Measurements from ENCODE around the gene SLC12A2.
A peak's percentile ranks its signal among the peaks of the same experiment; 100 is the strongest.

SLC12A2 gene

DNA sequence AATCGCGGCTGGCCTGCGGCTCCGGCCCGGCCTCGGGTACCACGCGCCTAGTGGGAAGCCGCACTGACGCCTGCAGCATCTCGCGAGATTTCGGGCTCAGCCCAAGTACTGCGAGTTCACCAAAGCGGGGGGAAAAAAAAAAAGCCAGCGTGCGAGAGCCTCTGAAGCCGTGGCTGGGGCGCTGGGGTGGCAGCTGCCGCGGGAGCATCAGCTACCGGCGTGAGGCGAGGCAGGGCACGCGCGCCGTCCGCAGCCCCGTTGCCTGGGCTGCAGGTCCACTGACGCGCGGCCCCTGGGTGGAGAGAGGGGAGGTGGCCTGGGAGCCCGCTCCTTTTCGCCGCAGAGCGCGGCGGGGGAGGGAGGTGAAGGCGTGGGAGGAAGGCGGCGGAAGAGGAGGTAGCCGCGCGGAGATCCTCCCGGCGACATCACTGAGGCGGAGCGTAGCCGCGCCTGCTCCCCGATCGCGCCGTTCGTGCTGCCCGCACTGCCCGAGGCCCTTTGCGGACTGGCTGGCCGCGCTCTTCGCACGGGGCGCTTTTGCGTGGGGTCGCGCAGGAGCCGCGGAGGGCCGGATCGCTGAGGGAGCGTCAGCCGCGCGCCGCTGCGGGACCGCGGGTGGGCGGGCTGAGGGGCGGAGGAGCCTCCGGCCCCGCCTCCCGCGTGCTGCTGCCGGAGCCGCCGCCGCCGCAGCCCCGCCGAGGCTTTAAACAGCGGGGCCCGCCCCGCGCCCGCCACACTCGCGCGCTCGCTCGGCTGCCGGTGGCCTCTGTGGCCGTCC, at the start of gene SLC12A2:
Gene SLC12A2, plus strand, starts transcription at position 734 of the 778 bp plus-strand sequence. CDS start 189 bp downstream, outside the sequence.
- peak; percentile 85 to 88 for DNase-seq (ENCODE audit: low read depth in 2 of 2)

DNA sequence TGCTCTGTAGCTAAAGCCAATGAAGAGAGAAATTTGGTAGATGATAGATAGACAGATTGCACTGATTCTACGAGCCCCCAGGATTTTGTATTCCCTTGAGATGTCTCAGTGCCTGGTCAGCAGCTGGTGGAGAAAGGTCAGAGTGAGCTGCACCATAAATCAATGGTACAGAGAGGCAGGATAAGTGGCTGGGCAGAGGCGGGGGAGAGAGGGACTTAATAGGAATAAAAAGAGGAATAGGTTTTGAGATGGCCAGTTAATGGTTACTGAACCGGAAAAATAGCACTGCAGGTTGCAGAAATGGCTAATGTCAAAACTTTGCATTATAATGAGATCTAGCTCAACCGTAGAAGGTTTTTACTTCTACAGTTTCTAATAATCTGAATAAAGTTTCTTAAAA, 47.9 kb upstream of the SLC12A2 start:
- DNase-seq (ENCODE audit: low read depth in 2 of 2), result no peak

DNA sequence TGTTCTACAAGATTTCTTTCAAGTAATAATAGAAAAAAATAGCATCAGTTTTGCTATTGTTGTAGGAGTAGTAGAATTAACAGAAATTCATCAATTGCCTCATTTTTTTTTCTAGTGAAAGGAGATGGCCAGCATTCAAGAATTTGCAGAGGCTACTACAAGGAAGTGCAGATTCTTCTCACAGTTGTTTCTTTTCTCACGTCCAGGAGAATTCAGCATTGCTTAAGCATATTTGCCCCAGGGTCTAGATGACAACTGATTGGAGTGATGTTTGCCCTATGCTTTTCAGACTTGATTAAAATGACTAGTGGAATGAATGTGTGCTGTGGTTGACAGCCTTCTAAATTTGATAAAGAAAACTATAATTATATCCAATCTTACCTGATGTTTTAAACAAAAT, 46.6 kb upstream of the SLC12A2 start:
- DNase-seq (ENCODE audit: low read depth in 2 of 2), result no peak

DNA sequence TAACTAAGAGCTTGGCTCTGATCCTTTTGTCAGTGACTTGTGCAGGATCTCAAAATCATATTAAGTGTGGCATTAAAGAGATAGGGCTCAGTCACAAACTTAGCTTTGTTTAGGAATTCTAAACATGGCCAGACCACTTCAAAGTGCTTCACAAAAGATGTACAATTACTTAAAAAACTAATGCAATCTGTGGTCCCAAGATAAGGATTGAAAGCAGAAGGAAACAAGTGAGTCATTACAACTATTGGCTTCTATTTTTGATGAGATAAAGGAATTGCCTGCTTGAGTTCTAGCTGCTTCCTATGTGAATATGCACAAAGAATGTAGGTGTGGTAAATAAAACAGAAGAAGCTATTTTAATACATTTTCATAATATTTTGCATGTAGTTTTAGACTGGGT, 44.9 kb upstream of the SLC12A2 start:
- DNase-seq (ENCODE audit: low read depth in 2 of 2), result no peak

DNA sequence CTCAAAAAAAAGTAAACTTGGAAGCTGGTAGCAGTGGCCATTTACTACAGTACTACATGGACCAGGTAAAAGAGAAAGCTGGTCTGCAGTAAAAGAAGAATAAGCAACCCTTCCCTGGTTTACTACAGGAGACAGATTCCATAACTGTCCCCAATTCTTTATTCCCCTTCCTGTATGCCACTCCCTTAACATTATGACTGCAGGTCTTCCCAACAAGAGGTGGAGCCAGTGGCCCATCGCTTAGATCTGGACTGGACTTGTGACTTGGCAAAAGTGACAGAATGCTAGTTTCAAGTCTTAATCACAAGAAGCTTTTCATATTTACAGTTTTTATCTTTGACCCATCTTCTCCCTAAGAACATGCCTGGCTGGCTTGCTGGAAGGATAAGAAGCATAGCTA, 42.6 kb upstream of the SLC12A2 start:
- no peak for DNase-seq (ENCODE audit: low read depth in 2 of 2)

DNA sequence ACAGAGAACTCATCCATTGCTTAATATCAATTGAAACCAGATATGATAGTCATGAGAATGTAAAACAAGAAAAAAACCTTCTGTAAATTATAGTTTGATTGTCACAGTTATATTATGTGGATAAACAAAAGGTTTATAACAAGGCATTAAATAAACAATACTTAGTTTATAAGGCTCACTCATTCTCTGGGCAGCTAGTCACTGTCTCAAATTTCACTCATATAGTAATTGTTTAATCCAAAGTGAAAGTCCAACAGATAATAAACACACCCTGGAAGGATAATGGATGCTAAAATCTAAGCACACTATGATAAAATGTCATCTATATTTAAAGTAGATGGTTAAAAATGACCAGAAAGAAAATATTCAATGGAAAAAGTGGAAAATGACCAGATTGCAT, 30.8 kb upstream of the SLC12A2 start:
- no peak for DNase-seq (ENCODE audit: low read depth in 2 of 2)

DNA sequence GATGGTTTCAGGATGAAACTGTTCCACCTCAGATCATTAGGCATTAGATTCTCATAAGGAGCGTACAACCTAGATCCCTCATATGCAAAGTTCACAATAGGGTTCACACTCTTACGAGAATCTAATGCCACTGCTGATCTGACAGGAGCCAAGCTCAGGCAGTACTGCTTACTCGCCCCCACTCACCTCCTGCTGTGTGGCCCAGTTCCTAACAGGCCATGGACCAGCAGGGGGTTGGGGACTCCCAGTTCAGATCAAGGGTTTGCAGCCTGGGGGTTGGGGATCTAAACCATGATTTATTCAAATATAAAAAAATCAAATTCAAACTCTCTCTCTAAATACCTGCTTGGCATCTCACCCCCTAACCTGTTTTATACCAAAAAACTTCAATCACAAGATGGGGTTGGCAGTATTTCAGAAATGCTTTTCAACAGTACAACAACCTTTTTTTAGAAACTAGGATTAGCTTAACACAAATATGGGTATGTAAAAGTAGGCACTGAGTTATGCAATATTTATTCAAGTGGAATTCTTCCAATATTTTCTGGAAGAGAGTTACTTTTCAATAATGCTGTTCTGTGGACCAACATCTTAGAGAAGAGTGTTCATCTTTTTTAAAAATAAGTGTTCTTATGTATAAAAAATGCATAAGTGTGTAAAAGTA, 30.1 kb upstream of the SLC12A2 start:
- DNase-seq (ENCODE audit: low read depth in 2 of 2), result no peak

DNA sequence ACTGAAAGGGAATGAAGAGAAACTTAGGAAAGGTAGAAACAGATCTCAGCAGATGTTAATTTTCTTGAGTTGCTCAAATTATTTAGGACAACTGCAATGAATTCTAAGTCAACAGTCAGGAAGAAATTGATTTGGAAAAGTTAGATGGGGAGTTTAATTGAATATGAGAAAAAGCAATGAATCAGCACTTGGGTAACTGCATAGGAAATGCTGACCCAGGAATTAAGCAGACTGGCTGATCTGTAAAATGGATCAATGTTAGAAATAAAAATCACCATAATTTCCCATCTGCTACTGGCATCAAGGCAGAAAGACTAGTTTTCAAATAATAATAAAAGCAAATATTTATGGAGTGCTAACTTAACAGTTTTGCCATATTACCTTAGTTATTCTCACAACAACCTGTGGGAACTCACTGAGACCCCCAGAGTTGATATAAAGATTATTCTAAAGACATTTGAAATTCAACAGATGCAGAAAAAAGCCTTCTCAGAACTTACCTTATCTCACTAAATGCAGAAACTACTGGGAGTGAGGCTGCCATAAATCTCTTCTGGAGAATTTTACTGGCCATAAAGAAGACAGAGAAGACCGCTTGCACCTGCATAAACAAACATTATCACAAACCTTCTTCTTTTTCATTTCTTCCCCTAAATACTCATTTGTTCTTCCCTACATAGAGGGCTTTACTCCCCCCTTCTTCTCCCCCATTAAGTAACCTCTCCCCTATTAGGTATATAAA, 22.8 kb upstream of the SLC12A2 start:
- DNase-seq (ENCODE audit: low read depth in 2 of 2), result no peak

DNA sequence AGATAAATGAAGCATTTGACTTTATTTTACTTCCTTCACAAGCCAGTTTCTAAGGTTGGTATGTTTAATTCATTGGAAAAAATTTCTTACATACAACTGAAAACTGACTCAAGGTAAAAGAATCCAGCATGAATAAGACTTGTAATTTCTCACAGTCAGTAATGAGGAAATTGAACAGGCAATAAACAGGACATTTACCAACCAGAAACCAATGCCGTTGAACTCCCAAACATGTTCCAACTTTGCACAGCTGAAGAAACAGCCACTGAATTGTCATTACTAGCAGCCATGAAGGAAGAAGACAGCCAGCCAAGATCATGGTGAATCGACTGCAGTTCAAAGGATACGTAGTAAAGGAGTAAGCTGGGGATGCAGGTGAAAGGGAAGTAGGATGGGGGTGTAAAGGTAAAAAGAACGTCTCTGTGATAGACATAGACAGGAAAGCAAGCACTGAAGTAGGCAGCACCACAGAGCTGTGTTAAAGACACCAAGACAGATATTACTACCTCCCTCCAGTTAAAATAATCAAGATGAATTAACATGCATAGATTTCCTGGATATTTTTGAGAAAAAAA, 21.3 kb upstream of the SLC12A2 start:
- no peak for DNase-seq (ENCODE audit: low read depth in 2 of 2)

DNA sequence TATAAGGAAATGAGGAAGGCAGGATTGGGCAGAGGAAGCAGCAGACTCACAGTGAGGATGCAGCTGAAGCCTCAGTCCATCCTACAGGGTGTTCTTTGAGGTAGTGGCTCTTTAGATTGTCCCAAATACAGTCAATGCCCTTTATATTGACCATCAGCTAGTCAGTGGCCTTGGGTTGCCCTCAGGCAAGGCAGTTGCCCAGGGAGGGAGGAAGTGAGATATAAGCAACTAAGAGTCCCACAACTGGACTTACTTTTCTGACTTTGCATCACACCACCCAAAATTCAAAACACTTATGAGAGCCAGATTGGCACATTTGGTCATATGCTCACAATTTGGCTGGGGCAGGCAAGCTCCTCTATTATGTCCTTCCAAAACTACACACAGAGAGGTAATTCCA, 9.4 kb upstream of the SLC12A2 start:
- no peak for DNase-seq (ENCODE audit: low read depth in 2 of 2)

DNA sequence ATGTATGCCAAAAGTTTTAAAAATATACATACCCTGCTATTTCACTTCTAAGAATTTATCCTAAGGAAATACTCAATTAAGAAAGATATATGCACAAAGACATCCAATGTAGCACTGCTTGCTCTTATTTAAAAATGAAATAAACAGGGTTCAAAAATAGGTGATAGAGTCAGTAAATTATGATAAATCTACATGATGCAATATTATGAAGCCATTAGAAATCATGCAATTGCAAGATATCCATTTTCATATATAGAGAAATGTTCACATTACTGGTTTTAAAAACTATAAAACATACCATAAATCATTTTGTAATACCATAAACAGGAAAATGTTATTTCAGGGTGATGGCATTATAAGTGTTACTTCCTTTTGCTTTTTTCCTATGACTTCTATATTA, 8.6 kb upstream of the SLC12A2 start:
- DNase-seq (ENCODE audit: low read depth in 2 of 2), result no peak

DNA sequence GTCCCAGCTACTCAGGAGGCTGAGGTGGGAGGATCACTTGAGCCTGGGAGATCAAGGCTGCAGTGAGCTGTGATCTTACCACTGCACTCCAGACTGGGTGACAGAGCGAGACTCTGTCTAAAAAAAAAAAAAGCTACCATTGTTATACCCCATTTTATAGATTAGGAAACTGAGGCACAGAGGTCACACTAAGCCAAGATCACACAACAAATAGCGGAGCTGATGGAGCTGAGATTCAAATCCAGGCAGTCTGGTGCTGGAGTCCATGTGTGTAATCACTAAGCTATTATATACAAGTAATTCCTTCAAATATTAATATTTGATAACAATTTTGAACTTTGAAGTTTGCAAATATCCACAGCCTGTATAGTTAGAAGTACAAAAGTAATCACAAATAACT, 6.0 kb upstream of the SLC12A2 start:
- no peak for DNase-seq (ENCODE audit: low read depth in 2 of 2)

DNA sequence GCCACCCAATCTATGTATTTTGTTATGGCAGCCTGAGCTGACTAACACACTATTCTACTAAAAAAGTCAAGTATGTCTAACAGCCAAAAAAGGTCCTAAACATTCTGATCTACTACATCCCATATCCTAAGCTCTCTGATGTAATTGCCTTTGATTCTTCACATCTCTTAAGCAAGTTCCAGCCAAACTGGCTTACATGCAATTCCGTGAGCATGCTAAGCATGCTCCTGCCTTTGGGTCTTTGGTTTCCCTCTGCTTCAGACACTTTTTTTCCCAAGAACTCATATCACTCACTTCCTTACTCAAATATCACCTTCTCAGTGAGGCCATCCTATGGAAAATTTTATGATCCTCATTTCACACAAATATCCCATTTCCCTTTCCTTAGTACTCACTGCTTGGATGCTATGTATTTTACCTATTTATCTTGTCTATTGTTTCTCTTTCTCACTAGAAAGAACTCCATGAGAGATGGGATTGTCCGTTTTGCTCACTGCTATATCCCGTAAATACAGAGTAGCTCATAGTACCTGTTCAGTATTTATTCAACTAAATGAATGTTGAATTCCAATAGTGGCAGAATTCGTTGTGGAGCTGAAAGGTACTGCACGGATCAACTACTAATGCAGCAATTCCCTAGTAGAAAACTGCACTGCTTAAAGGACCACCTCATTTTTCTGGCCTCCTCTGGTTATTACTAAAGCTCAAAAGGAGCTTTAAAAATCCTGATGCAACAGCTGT, 2.3 kb upstream of the SLC12A2 start:
- no peak for DNase-seq (ENCODE audit: low read depth in 2 of 2)

DNA sequence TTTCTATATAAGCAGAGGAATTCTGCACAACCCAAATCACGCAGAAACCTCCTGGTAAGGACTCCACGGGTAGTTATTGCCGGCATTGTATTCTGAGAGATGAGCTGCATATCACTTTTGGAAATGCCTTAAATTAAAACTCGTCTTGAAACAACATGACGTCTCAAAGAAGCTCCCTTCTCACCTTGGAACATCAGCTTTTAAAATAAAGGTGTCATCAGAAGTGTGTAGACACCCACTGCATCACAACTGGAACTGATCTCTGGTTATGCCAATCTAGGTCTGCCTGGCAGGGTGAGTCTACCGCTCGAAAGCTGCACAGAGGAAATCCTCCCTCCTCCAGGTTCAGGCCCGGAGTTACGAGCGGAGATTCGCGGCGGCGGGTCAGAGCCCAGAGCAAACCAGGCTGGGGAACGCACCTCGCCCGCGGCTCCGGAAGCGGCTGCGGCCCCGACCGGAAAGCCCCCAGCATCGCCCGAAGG, 974 bp upstream of the SLC12A2 start:
- DNase-seq (ENCODE audit: low read depth in 2 of 2), result no peak

DNA sequence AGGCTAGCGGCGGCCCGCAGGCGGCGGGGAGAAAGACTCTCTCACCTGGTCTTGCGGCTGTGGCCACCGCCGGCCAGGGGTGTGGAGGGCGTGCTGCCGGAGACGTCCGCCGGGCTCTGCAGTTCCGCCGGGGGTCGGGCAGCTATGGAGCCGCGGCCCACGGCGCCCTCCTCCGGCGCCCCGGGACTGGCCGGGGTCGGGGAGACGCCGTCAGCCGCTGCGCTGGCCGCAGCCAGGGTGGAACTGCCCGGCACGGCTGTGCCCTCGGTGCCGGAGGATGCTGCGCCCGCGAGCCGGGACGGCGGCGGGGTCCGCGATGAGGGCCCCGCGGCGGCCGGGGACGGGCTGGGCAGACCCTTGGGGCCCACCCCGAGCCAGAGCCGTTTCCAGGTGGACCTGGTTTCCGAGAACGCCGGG, 253 bp downstream of the SLC12A2 start:
- DNase-seq (ENCODE audit: low read depth in 2 of 2), result no peak

DNA sequence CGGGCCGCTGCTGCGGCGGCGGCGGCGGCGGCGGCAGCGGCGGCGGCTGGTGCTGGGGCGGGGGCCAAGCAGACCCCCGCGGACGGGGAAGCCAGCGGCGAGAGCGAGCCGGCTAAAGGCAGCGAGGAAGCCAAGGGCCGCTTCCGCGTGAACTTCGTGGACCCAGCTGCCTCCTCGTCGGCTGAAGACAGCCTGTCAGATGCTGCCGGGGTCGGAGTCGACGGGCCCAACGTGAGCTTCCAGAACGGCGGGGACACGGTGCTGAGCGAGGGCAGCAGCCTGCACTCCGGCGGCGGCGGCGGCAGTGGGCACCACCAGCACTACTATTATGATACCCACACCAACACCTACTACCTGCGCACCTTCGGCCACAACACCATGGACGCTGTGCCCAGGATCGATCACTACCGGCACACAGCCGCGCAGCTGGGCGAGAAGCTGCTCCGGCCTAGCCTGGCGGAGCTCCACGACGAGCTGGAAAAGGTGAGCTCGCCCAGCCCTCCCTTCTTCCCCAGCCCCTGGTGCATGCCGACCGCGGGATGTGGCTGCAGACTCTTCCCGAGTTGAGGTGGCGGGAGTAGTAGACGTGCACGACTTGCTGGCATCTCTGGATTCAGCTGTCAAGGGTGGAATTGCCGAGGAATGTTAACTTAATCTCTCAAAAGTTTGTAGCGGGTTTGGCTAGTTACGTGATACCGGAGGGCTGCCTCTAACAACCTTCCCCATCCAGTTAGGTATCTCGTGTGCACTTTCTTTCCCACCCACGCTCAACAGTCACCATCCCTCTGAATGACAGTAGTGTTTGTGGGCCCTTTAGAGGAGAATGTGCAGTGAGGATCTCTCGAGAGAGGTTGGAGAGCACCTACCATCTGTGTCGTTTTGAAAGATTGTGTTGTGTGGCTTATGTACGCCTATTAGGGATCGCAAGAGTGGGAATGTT, 932 bp downstream of the SLC12A2 start:
- DNase-seq (ENCODE audit: low read depth in 2 of 2), result peak; percentile 24 to 31

DNA sequence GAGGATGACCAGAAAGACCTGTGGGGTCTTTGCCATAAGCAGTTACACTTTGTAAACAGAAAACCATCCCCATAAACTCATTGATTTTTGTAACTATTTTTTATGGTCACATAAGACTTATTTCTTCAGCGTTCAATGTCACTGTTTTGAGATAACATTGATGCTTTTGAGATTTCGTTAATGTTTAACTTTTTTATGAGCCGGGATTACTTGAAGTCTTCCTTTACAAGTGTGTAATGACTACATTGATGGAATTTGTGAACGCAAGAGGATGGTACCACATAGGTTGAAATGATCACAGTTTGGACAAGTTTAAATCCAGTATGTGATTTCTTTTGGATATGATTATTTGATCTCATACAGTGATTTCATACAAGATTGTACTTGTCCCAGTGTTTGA, 1.8 kb downstream of the SLC12A2 start:
- DNase-seq (ENCODE audit: low read depth in 2 of 2), result no peak

DNA sequence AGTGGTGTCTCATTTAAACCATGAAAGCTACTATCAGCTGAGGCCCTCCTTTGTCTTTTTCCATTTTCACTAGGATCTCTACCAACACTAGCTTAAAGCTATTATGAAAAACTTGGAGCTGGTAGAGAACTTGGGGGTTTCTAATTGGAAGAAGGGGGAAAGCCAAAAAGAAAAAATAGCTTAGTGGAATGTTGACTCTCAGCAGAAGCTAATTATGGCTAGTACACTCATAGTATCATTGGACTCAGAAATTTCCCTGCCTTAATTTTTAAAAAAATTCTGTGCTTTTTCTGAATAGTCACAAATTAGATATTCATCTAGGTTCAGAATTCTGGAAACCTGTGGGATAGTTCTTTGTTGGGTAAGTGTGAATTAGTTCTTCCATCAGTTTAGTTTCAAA, 8.0 kb downstream of the SLC12A2 start:
- no peak for DNase-seq (ENCODE audit: low read depth in 2 of 2)

DNA sequence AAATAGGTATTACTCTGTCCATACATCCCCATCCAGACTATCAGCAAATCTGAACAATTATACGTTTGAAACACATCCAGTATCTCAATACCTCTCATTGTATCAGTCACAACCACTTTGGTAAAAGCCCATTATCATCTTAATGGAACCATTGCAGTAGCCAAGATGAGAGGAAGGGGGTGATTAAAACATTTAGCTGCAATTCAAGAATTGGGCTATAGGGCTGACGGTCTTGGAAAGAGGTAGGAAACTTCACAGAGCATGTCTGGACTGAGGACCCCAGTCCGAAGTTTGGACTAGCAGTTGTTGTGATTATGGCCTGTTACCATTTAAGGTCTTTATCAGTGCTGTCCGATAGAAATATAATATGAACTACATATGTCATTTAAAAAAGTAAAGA, 8.6 kb downstream of the SLC12A2 start:
- no peak for DNase-seq (ENCODE audit: low read depth in 2 of 2)

DNA sequence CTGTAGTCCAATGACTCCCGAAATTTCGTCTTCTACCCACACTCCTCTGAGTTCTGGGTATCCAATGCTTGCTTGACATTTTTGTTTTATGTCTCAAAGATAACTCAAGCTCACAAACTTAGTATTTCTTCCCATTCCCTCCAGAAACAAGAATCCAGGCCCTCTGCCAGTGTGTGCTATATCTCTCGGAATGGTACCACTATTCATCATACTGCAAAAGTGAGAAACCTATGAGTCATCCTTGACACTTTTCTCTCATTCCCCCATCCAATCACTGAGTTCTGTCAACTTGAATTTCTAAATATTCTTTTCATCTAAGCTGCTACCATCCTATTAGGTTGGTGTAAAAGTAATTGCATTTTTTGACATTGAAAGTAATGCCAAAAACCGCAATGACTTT, 9.8 kb downstream of the SLC12A2 start:
- DNase-seq (ENCODE audit: low read depth in 2 of 2), result no peak

Data from stimulated activated CD8-positive, alpha-beta memory T cell treated with anti-CD3 and anti-CD28 coated beads, Interleukin-7, amount 100 ng/mL, for 4 hours (primary cell).